Smooth muscle cell of the umbilical artery (primary cell): ENCODE measurements around the gene EYS. TPM values are rescaled to one million over a fixed set of nuclear protein-coding genes. Genes with fewer than 3 reads are reported as not detected.

Experiments used
- total RNA-seq: library from RNA; depleted of rRNA; stranded (reverse); fragments of >200 nt; gene quantifications from 2 replicates; pipeline ENCODE4 v1.2.3, GENCODE V29; 2014

Gene EYS
- total RNA-seq = 0.05 TPM in 1 of 2 replicates, not detected in the other

DNA sequence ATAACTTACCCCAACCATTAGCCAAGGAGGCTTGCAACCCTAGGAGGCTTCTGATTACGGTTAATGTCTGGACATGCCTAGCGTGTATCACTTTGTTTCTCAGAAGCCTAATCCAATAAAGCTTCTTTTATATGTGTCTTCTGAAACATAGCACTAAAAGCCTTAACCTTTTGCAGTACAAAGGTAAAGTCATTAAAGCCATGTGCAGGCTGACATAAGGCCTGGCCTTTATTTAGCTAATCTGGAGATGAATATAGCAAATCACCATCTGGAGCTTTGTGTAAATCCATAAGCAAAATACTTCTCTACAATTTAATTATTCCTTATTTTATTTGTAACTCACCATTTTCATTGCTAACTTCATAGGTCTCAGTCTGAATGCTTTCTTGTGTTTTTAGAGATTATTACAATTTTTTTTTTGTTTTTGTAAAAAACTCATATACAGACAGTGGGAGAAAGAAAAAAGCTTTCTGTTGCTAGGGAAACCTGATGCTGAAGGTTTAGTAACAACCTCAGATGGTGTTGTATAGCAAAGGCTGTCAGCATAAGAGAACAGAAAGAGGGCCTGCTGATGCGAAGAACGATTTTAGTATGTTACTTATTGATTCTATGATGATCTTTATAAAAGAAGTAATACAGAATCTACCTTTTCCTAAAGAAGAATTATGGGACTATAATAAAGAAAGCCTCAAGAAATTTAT is at the start of gene EYS:
Gene EYS, minus strand, starts transcription at position 101 of the 701 bp plus-strand sequence. CDS start 211,816 bp downstream, outside the sequence.

